Naive thymus-derived CD8-positive, alpha-beta T cell (primary cell): ENCODE results near the gene S100P. TPM values are rescaled to one million over a fixed set of nuclear protein-coding genes. Genes with fewer than 3 reads are reported as not detected.

Source experiments
- ATAC-seq, 2 donors: fragments of 150-1000 bp; cut with Tn5 transposase in 1 of 2; sonication (Bioruptor Pico), chemical (Tn5 transposase) in 1 of 2; 1 replicate in 1 of 2; 2 replicates in 1 of 2; pipeline ENCODE4 v1.10.0; 2021; ENCODE audit warnings: mild to moderate bottlenecking in 2 of 2, moderate library complexity in 2 of 2
- POLR2A ChIA-PET: fragments of 350-600 bp; sonication (Branson Sonifier 250); formaldehyde crosslinking; loops from one replicate; lab custom pipeline; 2021; ENCODE audit warnings: antibody characterized with exemption; lab: Charles Lee
- DNase-seq, 10 donors: peaks; one replicate each; pipeline versions ENCODE4 v3.0.0 to v3.0.0-alpha.2; 2020 to 2022
- H3K27ac Mint-ChIP-seq, 10 donors: one replicate each; pipeline ENCODE4 v1.8.0; 2020 to 2022; ENCODE audit warnings: mild to moderate bottlenecking in 10 of 10, mixed read lengths in 10 of 10, moderate library complexity in 4 of 10, inconsistent platforms in 1 of 10
- H3K27me3 Mint-ChIP-seq, 5 donors: one replicate each; pipeline ENCODE4 v1.8.0; 2021 to 2022; ENCODE audit warnings: mixed read lengths in 5 of 5
- H3K36me3 Mint-ChIP-seq, 3 donors: one replicate each; pipeline ENCODE4 v1.8.0; 2020 to 2022; ENCODE audit warnings: mixed read lengths in 3 of 3, mild to moderate bottlenecking in 2 of 3, inconsistent platforms in 1 of 3
- H3K4me1 Mint-ChIP-seq, 4 donors: one replicate each; pipeline ENCODE4 v1.8.0; 2021 to 2022; ENCODE audit warnings: mixed read lengths in 4 of 4
- H3K4me3 Mint-ChIP-seq, 10 donors: one replicate each; pipeline ENCODE4 v1.8.0; 2020 to 2022; ENCODE audit warnings: mild to moderate bottlenecking in 10 of 10, mixed read lengths in 10 of 10, moderate library complexity in 6 of 10, inconsistent platforms in 1 of 10
- H3K9me3 Mint-ChIP-seq, 9 donors: one replicate each; pipeline ENCODE4 v1.8.0; 2020 to 2022; ENCODE audit warnings: mixed read lengths in 9 of 9, mild to moderate bottlenecking in 3 of 9, inconsistent platforms in 1 of 9, moderate library complexity in 1 of 9
- polyA plus RNA-seq, 3 donors: library from polyadenylated mRNA; unstranded; fragments of 300-500 nt; fragmentation: Illumina TruSeq; gene quantifications; one replicate each; pipeline ENCODE4 v1.2.3, GENCODE V29; 2021
- total RNA-seq, 8 experiments: library from RNA in 2 of 8; stranded (reverse) in 2 of 8; gene quantifications; one replicate each; pipeline ENCODE4 v1.2.3 and lab custom pipeline; 2021 to 2026

S100P gene
- total and polyA plus RNA-seq, 5 experiments from 2014 or later, result 0.39 to 3.2 (median 3.0) TPM; not detected in 2

- DNase-seq (peak; percentile 39 to 86 (median 60)), ATAC-seq (peak; percentile 76 to 90)
- H3K27me3 Mint-ChIP-seq, result no peaks in the 10 kb centered on the region
- peak overlapping the region; percentile 73 to 95 (median 84) for H3K4me3 Mint-ChIP-seq
- H3K27ac Mint-ChIP-seq, result peak overlapping the region; percentile 88 to 99 (median 97)
- H3K36me3 Mint-ChIP-seq, result no peaks in the 10 kb centered on the region
- POLR2A ChIA-PET, result interaction anchor here (0.8 to 16.9 kb wide), 15 partner anchors 7 to 379 kb away, joined by 3 to 521 read pairs (median 4); partner anchors contain the start of genes BLOC1S4, GRPEL1, MAN2B2 and MRFAP1
- peaks cover 39 to 78% (median 70%) of the 10 kb centered on the region in 4 donors for H3K4me1 Mint-ChIP-seq
- no peaks in the 10 kb centered on the region for H3K9me3 Mint-ChIP-seq
Measured at GRCh38 chr4:6688879-6689505, 4.7 kb upstream of the S100P start.

- DNase-seq (no peak), ATAC-seq (peak; percentile 2 to 9)
- H3K4me3 Mint-ChIP-seq, result peak overlapping the region; percentile 73 to 95 (median 84)
- H3K9me3 Mint-ChIP-seq, result no peaks in the 10 kb centered on the region
- no peaks in the 10 kb centered on the region for H3K27me3 Mint-ChIP-seq
- POLR2A ChIA-PET, result interaction anchor here (0.8 to 16.9 kb wide), 14 partner anchors 8 to 379 kb away, joined by 3 to 521 read pairs (median 4); partner anchors contain the start of genes BLOC1S4, GRPEL1, MAN2B2 and MRFAP1
- peaks cover 40 to 84% (median 73%) of the 10 kb centered on the region in 4 donors for H3K4me1 Mint-ChIP-seq
- no peaks in the 10 kb centered on the region for H3K36me3 Mint-ChIP-seq
- H3K27ac Mint-ChIP-seq, result peak overlapping the region; percentile 93 to 99 (median 97)
Measured at GRCh38 chr4:6689506-6689960, 4.1 kb upstream of the S100P start.

- DNase-seq (no peak), ATAC-seq (no peak)
- H3K9me3 Mint-ChIP-seq, result no peaks in the 10 kb centered on the region
- H3K27ac Mint-ChIP-seq, result peak overlapping the region in 8 of 10 donors; percentile 44 to 98 (median 92)
- H3K4me1 Mint-ChIP-seq, result peaks cover 52 to 94% (median 90%) of the 10 kb centered on the region in 4 donors
- POLR2A ChIA-PET, result interaction anchor here (1.9 to 16.9 kb wide), 3 partner anchors 15 to 24 kb away, joined by 7 to 521 read pairs (median 103); partner anchors contain the start of genes BLOC1S4 and MRFAP1L1
- peak overlapping the region in 5 of 10 donors; percentile 40 to 75 (median 62) for H3K4me3 Mint-ChIP-seq
- no peaks in the 10 kb centered on the region for H3K36me3 Mint-ChIP-seq
- no peaks in the 10 kb centered on the region for H3K27me3 Mint-ChIP-seq
Measured at GRCh38 chr4:6692379-6692778, 1.3 kb upstream of the S100P start.

- Mint-ChIP-seq H3K27ac (peak overlapping the region; percentile 44 to 98 (median 90)), H3K4me1 (peaks cover 50 to 91% (median 87%) of the 10 kb centered on the region in 4 donors), H3K4me3 (peak overlapping the region in 7 of 10 donors; percentile 4 to 75 (median 62)), H3K27me3 (no peaks in the 10 kb centered on the region), H3K36me3 (no peaks in the 10 kb centered on the region), H3K9me3 (no peaks in the 10 kb centered on the region)
- POLR2A ChIA-PET, result interaction anchor here (1.9 to 16.9 kb wide), 3 partner anchors 14 to 23 kb away, joined by 7 to 521 read pairs (median 103); partner anchors contain the start of genes BLOC1S4 and MRFAP1L1
- DNase-seq (no peak), ATAC-seq (no peak)
Measured at GRCh38 chr4:6692806-6693205, 872 bp upstream of the S100P start.

GRCh38 chr4:6694177-6694901 lies 661 bp downstream of the S100P start:
- Mint-ChIP-seq H3K27me3 (no peaks in the 10 kb centered on the region), H3K9me3 (no peaks in the 10 kb centered on the region), H3K36me3 (no peaks in the 10 kb centered on the region), H3K4me3 (peak overlapping the region; percentile 13 to 85 (median 78)), H3K27ac (peak overlapping the region; percentile 71 to 98 (median 95)), H3K4me1 (peaks cover 49 to 90% (median 83%) of the 10 kb centered on the region in 4 donors)
- POLR2A ChIA-PET, result interaction anchor here (0.8 to 16.9 kb wide), 5 partner anchors 13 to 373 kb away, joined by 3 to 521 read pairs (median 42); partner anchors contain the start of genes BLOC1S4, GRPEL1 and MRFAP1L1
- ATAC-seq (peak; percentile 11 to 40), DNase-seq (peak in 6 of 10 donors; percentile 36 to 61 (median 48))

GRCh38 chr4:6695660-6696610 lies 2.3 kb downstream of the S100P start:
- peaks cover 0 to 10% (median 6%) of the 10 kb centered on the region in 3 donors for H3K36me3 Mint-ChIP-seq
- POLR2A ChIA-PET, result interaction anchor here (1.0 to 16.9 kb wide), 11 partner anchors 8 to 372 kb away, joined by 3 to 521 read pairs (median 6); partner anchors contain the start of genes BLOC1S4, GRPEL1, MRFAP1 and MRFAP1L1
- H3K9me3 Mint-ChIP-seq, result no peaks in the 10 kb centered on the region
- H3K4me3 Mint-ChIP-seq, result peak overlapping the region; percentile 40 to 85 (median 74)
- peak in 9 of 10 donors; percentile 27 to 81 (median 55) for DNase-seq
- H3K27ac Mint-ChIP-seq, result peak overlapping the region; percentile 90 to 98 (median 94)
- peaks cover 49 to 87% (median 82%) of the 10 kb centered on the region in 4 donors for H3K4me1 Mint-ChIP-seq
- no peaks in the 10 kb centered on the region for H3K27me3 Mint-ChIP-seq
- peak; percentile 86 to 90 for ATAC-seq

GRCh38 chr4:6696611-6697010 lies 2.9 kb downstream of the S100P start:
- H3K9me3 Mint-ChIP-seq, result no peaks in the 10 kb centered on the region
- peak; percentile 56 to 61 for ATAC-seq
- H3K27ac Mint-ChIP-seq, result peak overlapping the region; percentile 90 to 98 (median 94)
- H3K4me1 Mint-ChIP-seq, result peaks cover 48 to 82% (median 78%) of the 10 kb centered on the region in 4 donors
- peaks cover 0 to 11% (median 10%) of the 10 kb centered on the region in 3 donors for H3K36me3 Mint-ChIP-seq
- POLR2A ChIA-PET, result interaction anchor here (1.0 to 16.9 kb wide), 11 partner anchors 9 to 371 kb away, joined by 3 to 521 read pairs (median 6); partner anchors contain the start of genes BLOC1S4, GRPEL1, MRFAP1 and MRFAP1L1
- H3K27me3 Mint-ChIP-seq, result no peaks in the 10 kb centered on the region
- DNase-seq, result no peak
- peak overlapping the region; percentile 40 to 81 (median 72) for H3K4me3 Mint-ChIP-seq

GRCh38 chr4:6697131-6697530 lies 3.5 kb downstream of the S100P start:
- Mint-ChIP-seq H3K9me3 (no peaks in the 10 kb centered on the region), H3K4me1 (peaks cover 48 to 79% (median 76%) of the 10 kb centered on the region in 4 donors), H3K27me3 (no peaks in the 10 kb centered on the region), H3K27ac (peak overlapping the region; percentile 90 to 98 (median 94)), H3K36me3 (peaks cover 0 to 14% (median 11%) of the 10 kb centered on the region in 3 donors), H3K4me3 (peak overlapping the region in 8 of 10 donors; percentile 16 to 75 (median 37))
- ATAC-seq (no peak), DNase-seq (no peak)
- POLR2A ChIA-PET, result interaction anchor here (1.0 to 16.9 kb wide), 10 partner anchors 8 to 371 kb away, joined by 3 to 521 read pairs (median 7); partner anchors contain the start of genes BLOC1S4, GRPEL1, MRFAP1 and MRFAP1L1

GRCh38 chr4:6699388-6699787 lies 5.7 kb downstream of the S100P start:
- Mint-ChIP-seq H3K27me3 (no peaks in the 10 kb centered on the region), H3K27ac (peak overlapping the region; percentile 67 to 98 (median 92)), H3K4me3 (peak overlapping the region in 9 of 10 donors; percentile 12 to 77 (median 54)), H3K4me1 (peaks cover 41 to 74% (median 66%) of the 10 kb centered on the region in 4 donors), H3K9me3 (no peaks in the 10 kb centered on the region), H3K36me3 (peaks cover 0 to 34% (median 14%) of the 10 kb centered on the region in 3 donors)
- no peak for ATAC-seq
- DNase-seq, result no peak
- POLR2A ChIA-PET, result interaction anchor here (0.9 to 16.9 kb wide), 8 partner anchors 8 to 369 kb away, joined by 3 to 521 read pairs (median 8); partner anchors contain the start of genes BLOC1S4, GRPEL1, MRFAP1 and MRFAP1L1

- DNase-seq (no peak), ATAC-seq (no peak)
- Mint-ChIP-seq H3K4me3 (peak overlapping the region in 6 of 10 donors; percentile 12 to 65 (median 53)), H3K36me3 (peaks cover 0 to 39% (median 17%) of the 10 kb centered on the region in 3 donors), H3K9me3 (no peaks in the 10 kb centered on the region), H3K27me3 (no peaks in the 10 kb centered on the region), H3K27ac (peak overlapping the region; percentile 67 to 98 (median 92)), H3K4me1 (peaks cover 44 to 74% (median 66%) of the 10 kb centered on the region in 4 donors)
- POLR2A ChIA-PET, result interaction anchor here (0.9 to 16.9 kb wide), 7 partner anchors 10 to 368 kb away, joined by 3 to 521 read pairs (median 11); partner anchors contain the start of genes BLOC1S4, GRPEL1, MRFAP1 and MRFAP1L1
Measured at GRCh38 chr4:6699903-6700302, 6.2 kb downstream of the S100P start.
